ENCODE results near the gene FOSL2. TPM values are rescaled to one million over a fixed set of nuclear protein-coding genes. Genes with fewer than 3 reads are reported as not detected.

Gene FOSL2
- total and polyA plus RNA-seq, 5 donors from 2014 or later = 1.9 to 195 (median 3.1) TPM

- Histone ChIP-seq H3K9me3 (ENCODE audit: control insufficient read depth in 2 of 2, low read length in 2 of 2) (no peaks in the 10 kb centered on the region), H3K36me3 (ENCODE audit: control insufficient read depth, insufficient read depth, low read length) (no peaks in the 10 kb centered on the region), H3K27ac (ENCODE audit: insufficient read depth, low read length, poor library complexity, severe bottlenecking) (no peak overlapping the region), H3K27me3 (ENCODE audit: control insufficient read depth, insufficient read depth, low read length) (no peaks in the 10 kb centered on the region), H3K4me1 (ENCODE audit: control insufficient read depth, insufficient read depth, low read length, poor library complexity, severe bottlenecking) (peaks cover 30% of the 10 kb centered on the region), H3K4me3 (ENCODE audit: low read depth, low read length) (peak overlapping the region; percentile 37)
- H3K4me1 Mint-ChIP-seq = peaks cover 6 to 40% (median 24%) of the 10 kb centered on the region in 4 donors
- H3K36me3 Mint-ChIP-seq = peaks cover 4% of the 10 kb centered on the region
- peaks cover 5% of the 10 kb centered on the region for H3K27me3 Mint-ChIP-seq
- ATAC-seq (ENCODE audit: low read depth in 2 of 2) (no peak), DNase-seq (no peak)
- peak overlapping the region; percentile 22 to 67 (median 47) for H3K4me3 Mint-ChIP-seq
- H3K27ac Mint-ChIP-seq = peak overlapping the region; percentile 62 to 85 (median 77)
- no peaks in the 10 kb centered on the region for H3K9me3 Mint-ChIP-seq
These were observed 45.1 kb upstream of the FOSL2 start for GRCh38 chr2:28347596-28347995.

- H3K36me3 ChIP-seq (ENCODE audit: control insufficient read depth, insufficient read depth, low read length) = no peaks in the 10 kb centered on the region
- Mint-ChIP-seq H3K4me1 (peaks cover 6 to 40% (median 23%) of the 10 kb centered on the region in 4 donors), H3K4me3 (peak overlapping the region; percentile 22 to 67 (median 47)), H3K27me3 (peaks cover 5% of the 10 kb centered on the region), H3K9me3 (no peaks in the 10 kb centered on the region), H3K36me3 (peaks cover 4% of the 10 kb centered on the region), H3K27ac (peak overlapping the region; percentile 77 to 86 (median 85))
- no peaks in the 10 kb centered on the region for H3K27me3 ChIP-seq (ENCODE audit: control insufficient read depth, insufficient read depth, low read length)
- H3K9me3 ChIP-seq (ENCODE audit: control insufficient read depth in 2 of 2, low read length in 2 of 2) = no peaks in the 10 kb centered on the region
- peak overlapping the region; percentile 37 for H3K4me3 ChIP-seq (ENCODE audit: low read depth, low read length)
- ATAC-seq (ENCODE audit: low read depth in 2 of 2) = peak; percentile 85 to 91
- peaks cover 30% of the 10 kb centered on the region for H3K4me1 ChIP-seq (ENCODE audit: control insufficient read depth, insufficient read depth, low read length, poor library complexity, severe bottlenecking)
- DNase-seq = peak; percentile 27 to 95 (median 57)
- peak overlapping the region; percentile 55 for H3K27ac ChIP-seq (ENCODE audit: insufficient read depth, low read length, poor library complexity, severe bottlenecking)
These were observed 44.5 kb upstream of the FOSL2 start for GRCh38 chr2:28348149-28348567.

DNA sequence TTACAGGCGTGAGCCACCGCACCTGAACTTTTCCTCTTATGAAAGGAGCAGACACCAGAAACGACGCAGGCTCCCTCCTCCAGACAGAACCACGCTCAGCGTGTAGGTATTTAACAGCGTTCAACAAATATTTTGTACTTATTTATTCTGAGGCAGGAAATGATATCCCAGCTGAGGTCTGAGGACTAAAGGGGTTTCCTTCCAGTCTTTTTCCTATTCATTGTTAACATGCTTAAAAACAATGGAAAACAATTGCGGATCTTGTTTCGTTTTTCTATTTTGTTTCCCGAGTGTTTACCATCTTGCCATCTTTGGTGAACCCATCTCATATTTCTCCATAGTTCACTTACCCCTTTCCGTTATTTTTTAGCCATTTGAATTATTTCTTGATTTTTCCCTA lies 43.7 kb upstream of the FOSL2 start:
- Mint-ChIP-seq H3K36me3 (peaks cover 4% of the 10 kb centered on the region), H3K27me3 (peaks cover 5% of the 10 kb centered on the region), H3K4me3 (peak overlapping the region in 2 of 4 donors; percentile 67 to 88), H3K27ac (peak overlapping the region; percentile 77 to 86 (median 85)), H3K9me3 (no peaks in the 10 kb centered on the region), H3K4me1 (peaks cover 6 to 40% (median 22%) of the 10 kb centered on the region in 4 donors)
- DNase-seq (no peak), ATAC-seq (ENCODE audit: low read depth in 2 of 2) (no peak)
- Histone ChIP-seq H3K9me3 (ENCODE audit: control insufficient read depth in 2 of 2, low read length in 2 of 2) (no peaks in the 10 kb centered on the region), H3K4me1 (ENCODE audit: control insufficient read depth, insufficient read depth, low read length, poor library complexity, severe bottlenecking) (peaks cover 30% of the 10 kb centered on the region), H3K36me3 (ENCODE audit: control insufficient read depth, insufficient read depth, low read length) (no peaks in the 10 kb centered on the region), H3K4me3 (ENCODE audit: low read depth, low read length) (no peak overlapping the region), H3K27ac (ENCODE audit: insufficient read depth, low read length, poor library complexity, severe bottlenecking) (no peak overlapping the region), H3K27me3 (ENCODE audit: control insufficient read depth, insufficient read depth, low read length) (no peaks in the 10 kb centered on the region)

DNA sequence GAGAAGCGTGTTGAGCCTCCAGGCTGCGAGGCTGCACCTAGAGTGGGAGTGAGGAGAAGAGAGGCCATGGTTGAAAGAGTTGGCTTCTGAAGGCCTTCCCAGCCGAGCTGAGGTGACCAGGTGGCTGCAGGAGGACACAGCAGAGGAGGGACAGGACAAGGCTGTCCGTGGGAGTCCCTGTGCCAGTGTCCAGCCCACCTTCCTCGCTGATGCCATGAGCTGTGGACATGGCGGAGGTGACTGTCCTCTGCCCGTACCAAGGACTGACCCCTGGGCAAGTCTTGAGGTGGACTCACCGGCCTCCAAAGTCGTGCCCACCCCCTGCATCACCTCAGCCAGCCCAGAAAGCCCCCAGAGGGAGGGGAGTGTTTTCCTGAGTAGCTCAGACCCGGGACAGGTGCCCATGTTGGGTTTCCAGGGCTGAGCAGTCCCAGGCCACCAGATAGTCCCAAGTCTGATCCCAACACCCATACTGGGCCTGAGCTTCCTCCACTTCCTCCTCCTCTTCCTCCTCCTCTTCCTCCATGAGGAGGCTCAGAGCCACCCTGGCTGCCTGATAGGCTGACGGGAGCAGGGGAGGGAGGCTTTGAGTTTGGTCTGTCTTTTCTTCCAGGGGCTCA lies 43.0 kb upstream of the FOSL2 start:
- Mint-ChIP-seq H3K9me3 (no peaks in the 10 kb centered on the region), H3K4me3 (no peak overlapping the region), H3K4me1 (peaks cover 6 to 40% (median 22%) of the 10 kb centered on the region in 4 donors), H3K36me3 (peaks cover 4% of the 10 kb centered on the region), H3K27ac (peak overlapping the region; percentile 32 to 85 (median 77)), H3K27me3 (peaks cover 5% of the 10 kb centered on the region)
- ATAC-seq (ENCODE audit: low read depth in 2 of 2) = no peak
- H3K36me3 ChIP-seq (ENCODE audit: control insufficient read depth, insufficient read depth, low read length) = no peaks in the 10 kb centered on the region
- H3K4me3 ChIP-seq (ENCODE audit: low read depth, low read length) = no peak overlapping the region
- no peaks in the 10 kb centered on the region for H3K27me3 ChIP-seq (ENCODE audit: control insufficient read depth, insufficient read depth, low read length)
- no peak overlapping the region for H3K27ac ChIP-seq (ENCODE audit: insufficient read depth, low read length, poor library complexity, severe bottlenecking)
- no peaks in the 10 kb centered on the region for H3K9me3 ChIP-seq (ENCODE audit: control insufficient read depth in 2 of 2, low read length in 2 of 2)
- peaks cover 30% of the 10 kb centered on the region for H3K4me1 ChIP-seq (ENCODE audit: control insufficient read depth, insufficient read depth, low read length, poor library complexity, severe bottlenecking)
- DNase-seq = no peak

DNA sequence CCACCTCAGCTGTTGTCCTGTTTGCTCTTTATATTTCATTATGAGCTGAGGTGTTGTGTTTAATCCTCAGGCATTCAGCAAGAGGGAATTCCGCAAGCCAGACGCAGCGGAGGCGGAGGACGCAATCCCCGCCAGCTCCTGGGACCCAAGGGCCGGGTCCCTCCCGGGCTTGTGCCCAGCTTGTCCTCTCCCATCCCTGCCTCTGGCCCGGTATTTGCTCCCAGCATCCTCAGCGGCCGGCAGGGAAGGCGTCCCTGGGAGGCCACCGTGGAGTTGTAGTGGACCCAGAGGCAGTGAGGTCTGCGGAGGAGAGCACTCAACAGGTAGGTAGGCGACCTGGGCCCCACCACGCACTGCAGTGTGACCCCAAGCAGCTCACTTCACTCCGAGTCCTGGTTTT lies 42.5 kb upstream of the FOSL2 start:
- Histone ChIP-seq H3K4me1 (ENCODE audit: control insufficient read depth, insufficient read depth, low read length, poor library complexity, severe bottlenecking) (peaks cover 30% of the 10 kb centered on the region), H3K36me3 (ENCODE audit: control insufficient read depth, insufficient read depth, low read length) (no peaks in the 10 kb centered on the region), H3K27me3 (ENCODE audit: control insufficient read depth, insufficient read depth, low read length) (no peaks in the 10 kb centered on the region), H3K4me3 (ENCODE audit: low read depth, low read length) (no peak overlapping the region), H3K9me3 (ENCODE audit: control insufficient read depth in 2 of 2, low read length in 2 of 2) (no peaks in the 10 kb centered on the region), H3K27ac (ENCODE audit: insufficient read depth, low read length, poor library complexity, severe bottlenecking) (no peak overlapping the region)
- DNase-seq = no peak
- Mint-ChIP-seq H3K4me3 (peak overlapping the region in 1 of 4 donors; percentile 2), H3K27me3 (peaks cover 5% of the 10 kb centered on the region), H3K27ac (no peak overlapping the region), H3K4me1 (peaks cover 6 to 43% (median 21%) of the 10 kb centered on the region in 4 donors), H3K9me3 (no peaks in the 10 kb centered on the region), H3K36me3 (peaks cover 4% of the 10 kb centered on the region)
- no peak for ATAC-seq (ENCODE audit: low read depth in 2 of 2)

DNA sequence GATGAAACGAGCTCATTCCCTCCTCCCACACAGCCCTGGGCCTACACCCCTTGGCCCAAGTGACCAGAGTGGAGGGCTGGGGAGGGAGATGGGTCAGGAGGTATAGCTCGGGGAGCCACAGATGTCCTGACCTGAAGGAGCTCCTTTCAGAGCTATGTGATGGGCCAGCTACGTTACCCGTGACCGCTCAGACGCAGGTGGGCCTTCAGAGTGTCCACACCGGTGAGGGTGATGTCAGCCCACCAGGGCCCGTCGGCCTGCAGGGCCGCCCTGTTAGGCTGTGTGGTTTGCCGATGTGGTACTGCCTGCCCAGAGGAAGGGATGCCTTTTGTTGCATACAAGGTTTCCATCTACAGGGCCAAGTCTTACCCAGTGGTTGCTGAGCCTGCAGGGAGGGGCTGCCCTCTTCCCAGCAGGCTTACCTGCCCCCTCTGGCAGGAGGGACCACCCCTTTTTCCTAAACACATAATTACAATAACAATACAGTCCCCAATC lies 41.8 kb upstream of the FOSL2 start:
- H3K27ac Mint-ChIP-seq = peak overlapping the region in 1 of 3 donors; percentile 14
- Histone ChIP-seq H3K4me1 (ENCODE audit: control insufficient read depth, insufficient read depth, low read length, poor library complexity, severe bottlenecking) (peaks cover 30% of the 10 kb centered on the region), H3K27me3 (ENCODE audit: control insufficient read depth, insufficient read depth, low read length) (no peaks in the 10 kb centered on the region), H3K36me3 (ENCODE audit: control insufficient read depth, insufficient read depth, low read length) (no peaks in the 10 kb centered on the region), H3K4me3 (ENCODE audit: low read depth, low read length) (no peak overlapping the region), H3K9me3 (ENCODE audit: control insufficient read depth in 2 of 2, low read length in 2 of 2) (no peaks in the 10 kb centered on the region), H3K27ac (ENCODE audit: insufficient read depth, low read length, poor library complexity, severe bottlenecking) (no peak overlapping the region)
- no peak for DNase-seq
- no peaks in the 10 kb centered on the region for H3K9me3 Mint-ChIP-seq
- H3K4me3 Mint-ChIP-seq = no peak overlapping the region
- no peak for ATAC-seq (ENCODE audit: low read depth in 2 of 2)
- H3K4me1 Mint-ChIP-seq = peaks cover 6 to 43% (median 17%) of the 10 kb centered on the region in 4 donors
- H3K27me3 Mint-ChIP-seq = peaks cover 5% of the 10 kb centered on the region
- peaks cover 4% of the 10 kb centered on the region for H3K36me3 Mint-ChIP-seq

GRCh38 chr2:28351621-28352020 lies 41.0 kb upstream of the FOSL2 start:
- H3K9me3 ChIP-seq (ENCODE audit: control insufficient read depth in 2 of 2, low read length in 2 of 2) = no peaks in the 10 kb centered on the region
- H3K27ac ChIP-seq (ENCODE audit: insufficient read depth, low read length, poor library complexity, severe bottlenecking) = no peak overlapping the region
- Mint-ChIP-seq H3K9me3 (no peaks in the 10 kb centered on the region), H3K27me3 (peaks cover 5% of the 10 kb centered on the region), H3K4me1 (peaks cover 6 to 41% (median 17%) of the 10 kb centered on the region in 4 donors), H3K27ac (no peak overlapping the region), H3K36me3 (peaks cover 4% of the 10 kb centered on the region), H3K4me3 (no peak overlapping the region)
- H3K27me3 ChIP-seq (ENCODE audit: control insufficient read depth, insufficient read depth, low read length) = no peaks in the 10 kb centered on the region
- peaks cover 30% of the 10 kb centered on the region for H3K4me1 ChIP-seq (ENCODE audit: control insufficient read depth, insufficient read depth, low read length, poor library complexity, severe bottlenecking)
- H3K36me3 ChIP-seq (ENCODE audit: control insufficient read depth, insufficient read depth, low read length) = no peaks in the 10 kb centered on the region
- H3K4me3 ChIP-seq (ENCODE audit: low read depth, low read length) = no peak overlapping the region
- DNase-seq = no peak
- no peak for ATAC-seq (ENCODE audit: low read depth in 2 of 2)

DNA sequence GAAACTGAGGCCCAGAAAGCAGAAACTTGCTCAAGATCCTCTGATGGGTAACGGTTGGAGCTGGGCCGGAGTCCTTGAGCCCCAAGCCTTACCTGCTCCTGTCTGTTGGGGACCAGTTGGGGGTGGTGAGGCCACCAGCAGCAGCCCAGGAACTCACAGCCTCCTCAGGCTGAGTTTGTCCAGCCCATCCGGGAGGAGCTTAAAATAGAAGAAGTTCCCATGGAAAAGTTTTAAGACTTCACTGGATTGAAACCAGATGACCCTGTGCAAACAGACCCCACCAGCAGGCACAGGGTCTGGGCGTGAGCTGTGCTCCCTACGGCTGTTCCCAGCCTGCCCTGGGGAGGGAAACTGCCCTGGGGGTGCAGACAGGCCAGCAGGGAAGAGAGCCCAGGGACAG lies 40.6 kb upstream of the FOSL2 start:
- no peak overlapping the region for H3K27ac ChIP-seq (ENCODE audit: insufficient read depth, low read length, poor library complexity, severe bottlenecking)
- no peak overlapping the region for H3K27ac Mint-ChIP-seq
- peaks cover 29% of the 10 kb centered on the region for H3K4me1 ChIP-seq (ENCODE audit: control insufficient read depth, insufficient read depth, low read length, poor library complexity, severe bottlenecking)

More for the DNA sequence above, 40.6 kb upstream of the FOSL2 start:
- Mint-ChIP-seq H3K9me3 (no peaks in the 10 kb centered on the region), H3K4me1 (peaks cover 6 to 39% (median 17%) of the 10 kb centered on the region in 4 donors), H3K36me3 (peaks cover 4% of the 10 kb centered on the region), H3K27me3 (peaks cover 5% of the 10 kb centered on the region), H3K4me3 (no peak overlapping the region)
- no peaks in the 10 kb centered on the region for H3K36me3 ChIP-seq (ENCODE audit: control insufficient read depth, insufficient read depth, low read length)
- ATAC-seq (ENCODE audit: low read depth in 2 of 2) (no peak), DNase-seq (no peak)
- no peaks in the 10 kb centered on the region for H3K27me3 ChIP-seq (ENCODE audit: control insufficient read depth, insufficient read depth, low read length)
- no peak overlapping the region for H3K4me3 ChIP-seq (ENCODE audit: low read depth, low read length)
- no peaks in the 10 kb centered on the region for H3K9me3 ChIP-seq (ENCODE audit: control insufficient read depth in 2 of 2, low read length in 2 of 2)

Data from CD4-positive, CD25-positive, alpha-beta regulatory T cell (primary cell).